ENCODE data around the gene CRACR2B. TPM values are rescaled to one million over a fixed set of nuclear protein-coding genes. Genes with fewer than 3 reads are reported as not detected.

The CRACR2B gene
- total RNA-seq, 1 donor from 2014 or later: 19.3 TPM

- Mint-ChIP-seq H3K4me3 (no peak overlapping the region), H3K4me1 (ENCODE audit: unreplicated experiment) (peaks cover 1% of the 10 kb centered on the region), H3K27ac (no peak overlapping the region), H3K36me3 (no peaks in the 10 kb centered on the region), H3K9me3 (no peaks in the 10 kb centered on the region), H3K27me3 (no peaks in the 10 kb centered on the region)
- no peak for DNase-seq (ENCODE audit: extremely low spot score, unreplicated experiment)
- TF ChIP-seq CTCF (conservative IDR thresholded peaks at IDR 0.05): no peak
Measured at GRCh38 chr11:790721-791564, 36.8 kb upstream of the CRACR2B start.

- DNase-seq (ENCODE audit: extremely low spot score, unreplicated experiment): no peak
- Mint-ChIP-seq H3K4me1 (ENCODE audit: unreplicated experiment) (peaks cover 8% of the 10 kb centered on the region), H3K4me3 (no peak overlapping the region), H3K27me3 (no peaks in the 10 kb centered on the region), H3K36me3 (no peaks in the 10 kb centered on the region), H3K9me3 (no peaks in the 10 kb centered on the region), H3K27ac (no peak overlapping the region)
- no peak for TF ChIP-seq CTCF (conservative IDR thresholded peaks at IDR 0.05)
Measured at GRCh38 chr11:791658-792534, 35.8 kb upstream of the CRACR2B start.

GRCh38 chr11:792535-792821 is 35.2 kb upstream of the CRACR2B start:
- no peaks in the 10 kb centered on the region for H3K27me3 Mint-ChIP-seq
- H3K4me3 Mint-ChIP-seq: no peak overlapping the region
- DNase-seq (ENCODE audit: extremely low spot score, unreplicated experiment): no peak
- no peaks in the 10 kb centered on the region for H3K9me3 Mint-ChIP-seq
- TF ChIP-seq CTCF (conservative IDR thresholded peaks at IDR 0.05): no peak
- H3K4me1 Mint-ChIP-seq (ENCODE audit: unreplicated experiment): peaks cover 8% of the 10 kb centered on the region
- H3K27ac Mint-ChIP-seq: no peak overlapping the region
- no peaks in the 10 kb centered on the region for H3K36me3 Mint-ChIP-seq

GRCh38 chr11:792873-793272 is 34.8 kb upstream of the CRACR2B start:
- no peak for TF ChIP-seq CTCF (conservative IDR thresholded peaks at IDR 0.05)

GRCh38 chr11:793556-793955 is 34.2 kb upstream of the CRACR2B start:
- no peak for TF ChIP-seq CTCF (conservative IDR thresholded peaks at IDR 0.05)
- Mint-ChIP-seq H3K27ac (no peak overlapping the region), H3K4me3 (no peak overlapping the region), H3K9me3 (no peaks in the 10 kb centered on the region), H3K27me3 (no peaks in the 10 kb centered on the region), H3K4me1 (ENCODE audit: unreplicated experiment) (peaks cover 8% of the 10 kb centered on the region), H3K36me3 (no peaks in the 10 kb centered on the region)
- DNase-seq (ENCODE audit: extremely low spot score, unreplicated experiment): no peak

More at GRCh38 chr11:792873-793272, 34.8 kb upstream of the CRACR2B start:
- H3K4me3 Mint-ChIP-seq: no peak overlapping the region
- H3K9me3 Mint-ChIP-seq: no peaks in the 10 kb centered on the region
- H3K4me1 Mint-ChIP-seq (ENCODE audit: unreplicated experiment): peaks cover 8% of the 10 kb centered on the region
- no peaks in the 10 kb centered on the region for H3K36me3 Mint-ChIP-seq
- no peak overlapping the region for H3K27ac Mint-ChIP-seq
- DNase-seq (ENCODE audit: extremely low spot score, unreplicated experiment): no peak
- no peaks in the 10 kb centered on the region for H3K27me3 Mint-ChIP-seq

All from type B pancreatic cell (in vitro differentiated cells).